ENCODE data around the gene PPP6R3. TPM values are rescaled to one million over a fixed set of nuclear protein-coding genes. Genes with fewer than 3 reads are reported as not detected.
"Not testable (repeated sequence)": the region's sequence is repeated elsewhere in the genome, so short reads cannot be mapped to it uniquely, and the experiment has no call there.

The PPP6R3 gene
- total RNA-seq, 1 experiment from 2014 or later: 122 TPM

DNA sequence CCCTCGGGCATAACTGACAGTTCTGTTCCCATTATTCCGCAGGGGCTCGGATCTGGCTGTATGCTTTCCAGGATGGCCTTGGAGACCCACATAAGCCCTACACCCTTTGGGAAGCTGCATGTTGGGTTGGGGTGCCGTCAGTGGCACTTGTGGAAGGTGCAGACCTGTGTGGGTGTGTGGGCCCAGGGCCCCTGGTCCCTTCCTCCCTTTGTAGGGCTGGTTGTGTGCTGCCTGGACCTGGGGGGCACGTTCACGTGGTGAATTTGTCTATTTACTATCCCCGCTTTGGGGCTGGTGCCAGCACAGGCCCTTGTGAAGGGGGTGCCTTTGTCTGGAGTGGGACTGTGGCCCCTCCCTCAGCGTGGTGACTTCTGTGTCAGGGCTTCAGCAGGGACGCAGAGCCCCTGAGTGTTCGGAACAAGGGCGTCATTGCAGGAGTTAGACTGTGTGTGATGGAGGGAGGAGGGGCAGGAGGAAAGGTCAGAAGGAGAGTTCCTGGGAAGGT lies 15.0 kb upstream of the PPP6R3 start:
- Mint-ChIP-seq H3K27ac (ENCODE audit: unreplicated experiment) (no peak overlapping the region), H3K27me3 (ENCODE audit: unreplicated experiment) (no peaks in the 10 kb centered on the region), H3K36me3 (ENCODE audit: insufficient read depth, unreplicated experiment) (peaks cover 21% of the 10 kb centered on the region), H3K4me1 (ENCODE audit: low read depth, unreplicated experiment) (no peaks in the 10 kb centered on the region), H3K4me3 (ENCODE audit: low read depth, unreplicated experiment) (no peak overlapping the region), H3K9me3 (ENCODE audit: low read depth, unreplicated experiment) (no peaks in the 10 kb centered on the region)
- intact Hi-C loops (cut with micrococcal nuclease; ENCODE audit: unreplicated experiment): no loop called here
- TF ChIP-seq, protein P1, sequence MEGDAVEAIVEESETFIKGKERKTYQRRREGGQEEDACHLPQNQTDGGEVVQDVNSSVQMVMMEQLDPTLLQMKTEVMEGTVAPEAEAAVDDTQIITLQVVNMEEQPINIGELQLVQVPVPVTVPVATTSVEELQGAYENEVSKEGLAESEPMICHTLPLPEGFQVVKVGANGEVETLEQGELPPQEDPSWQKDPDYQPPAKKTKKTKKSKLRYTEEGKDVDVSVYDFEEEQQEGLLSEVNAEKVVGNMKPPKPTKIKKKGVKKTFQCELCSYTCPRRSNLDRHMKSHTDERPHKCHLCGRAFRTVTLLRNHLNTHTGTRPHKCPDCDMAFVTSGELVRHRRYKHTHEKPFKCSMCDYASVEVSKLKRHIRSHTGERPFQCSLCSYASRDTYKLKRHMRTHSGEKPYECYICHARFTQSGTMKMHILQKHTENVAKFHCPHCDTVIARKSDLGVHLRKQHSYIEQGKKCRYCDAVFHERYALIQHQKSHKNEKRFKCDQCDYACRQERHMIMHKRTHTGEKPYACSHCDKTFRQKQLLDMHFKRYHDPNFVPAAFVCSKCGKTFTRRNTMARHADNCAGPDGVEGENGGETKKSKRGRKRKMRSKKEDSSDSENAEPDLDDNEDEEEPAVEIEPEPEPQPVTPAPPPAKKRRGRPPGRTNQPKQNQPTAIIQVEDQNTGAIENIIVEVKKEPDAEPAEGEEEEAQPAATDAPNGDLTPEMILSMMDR (IDR thresholded peaks at IDR 0.05; ENCODE audit: unreplicated experiment): no peak
- no peak for DNase-seq
- CTCF ChIA-PET: no interaction called here
- BruUV-seq (replicated peaks): no TSS peak

DNA sequence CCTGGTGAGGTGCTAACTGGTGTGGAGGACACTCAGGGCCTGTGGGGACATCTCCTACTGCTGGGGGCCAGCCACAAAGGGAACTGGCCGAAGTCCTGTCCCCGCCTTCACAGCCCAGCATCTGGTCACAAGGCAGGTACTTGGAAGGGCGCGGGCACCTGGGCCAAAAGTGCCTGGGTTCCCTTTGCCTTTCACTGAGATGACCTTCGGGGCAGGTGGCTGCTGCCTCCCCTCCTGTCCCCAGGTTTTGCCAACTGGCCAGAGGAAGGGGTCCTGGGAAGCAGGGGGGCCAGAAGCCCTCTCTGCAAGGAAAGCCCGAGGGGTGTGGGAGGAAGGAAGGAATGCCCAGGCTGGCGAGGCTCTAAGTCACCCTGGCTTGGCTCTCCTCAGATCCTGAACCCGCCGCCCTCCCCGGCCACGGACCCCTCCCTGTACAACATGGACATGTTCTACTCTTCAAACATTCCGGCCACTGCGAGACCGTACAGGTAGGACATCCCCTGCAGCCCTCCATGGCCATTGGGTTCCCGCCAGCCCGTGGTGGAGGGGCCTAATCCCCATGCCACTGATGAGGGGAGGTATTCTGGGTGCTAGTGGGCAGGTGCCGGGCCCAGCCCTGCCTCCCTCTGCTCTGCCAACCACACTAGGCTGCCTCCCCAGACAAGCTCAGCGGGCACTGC lies 14.4 kb upstream of the PPP6R3 start:
- intact Hi-C loops (cut with micrococcal nuclease; ENCODE audit: unreplicated experiment): no loop called here
- no TSS peak for BruUV-seq (replicated peaks)
- no peaks in the 10 kb centered on the region for H3K9me3 Mint-ChIP-seq (ENCODE audit: low read depth, unreplicated experiment)
- CTCF ChIA-PET: no interaction called here
- H3K4me1 Mint-ChIP-seq (ENCODE audit: low read depth, unreplicated experiment): no peaks in the 10 kb centered on the region
- H3K4me3 Mint-ChIP-seq (ENCODE audit: low read depth, unreplicated experiment): no peak overlapping the region
- no peak for DNase-seq
- TF ChIP-seq, protein P1 (IDR thresholded peaks at IDR 0.05; ENCODE audit: unreplicated experiment): no peak
- H3K27me3 Mint-ChIP-seq (ENCODE audit: unreplicated experiment): no peaks in the 10 kb centered on the region
- no peak overlapping the region for H3K27ac Mint-ChIP-seq (ENCODE audit: unreplicated experiment)
- H3K36me3 Mint-ChIP-seq (ENCODE audit: insufficient read depth, unreplicated experiment): peaks cover 16% of the 10 kb centered on the region

DNA sequence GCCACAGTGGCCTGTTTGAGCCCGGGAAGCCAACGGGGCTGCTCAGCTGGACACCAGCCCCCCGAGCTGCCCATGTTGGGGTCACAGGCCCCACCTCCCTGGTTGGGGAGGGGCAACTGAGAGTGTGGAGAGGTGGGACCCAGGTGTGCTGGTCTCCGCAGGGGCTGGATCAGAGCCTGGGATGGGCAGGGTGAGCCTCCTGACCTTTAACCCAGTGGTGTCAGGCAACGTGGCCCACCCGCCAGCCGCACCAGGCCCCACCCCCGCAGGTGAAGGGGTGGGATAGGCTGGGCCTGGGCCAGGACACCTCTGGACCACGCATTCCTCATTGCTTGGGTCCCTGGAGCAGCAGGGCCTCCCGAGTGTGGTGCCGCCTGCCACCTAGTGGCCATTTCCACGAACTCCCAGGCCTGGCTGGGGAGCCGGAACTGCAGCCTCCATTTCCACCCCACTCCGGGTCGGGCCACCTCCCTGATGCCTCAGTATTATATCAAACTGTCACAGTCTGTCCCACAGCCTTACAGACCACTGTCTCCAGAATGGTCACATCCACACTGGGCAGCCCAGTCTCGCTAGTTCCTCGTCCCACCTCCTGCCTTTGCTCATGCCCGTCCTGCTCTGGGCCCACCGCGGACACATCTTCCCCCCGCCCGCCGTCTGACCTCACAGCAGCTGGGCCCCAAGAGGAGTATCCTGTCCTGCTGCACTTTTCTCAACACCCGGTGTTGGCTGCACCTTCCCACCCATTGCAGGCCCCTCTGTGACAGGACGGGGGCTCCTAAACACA lies 13.3 kb upstream of the PPP6R3 start:
- no peak overlapping the region for H3K27ac Mint-ChIP-seq (ENCODE audit: unreplicated experiment)
- BruUV-seq (replicated peaks): no TSS peak

DNA sequence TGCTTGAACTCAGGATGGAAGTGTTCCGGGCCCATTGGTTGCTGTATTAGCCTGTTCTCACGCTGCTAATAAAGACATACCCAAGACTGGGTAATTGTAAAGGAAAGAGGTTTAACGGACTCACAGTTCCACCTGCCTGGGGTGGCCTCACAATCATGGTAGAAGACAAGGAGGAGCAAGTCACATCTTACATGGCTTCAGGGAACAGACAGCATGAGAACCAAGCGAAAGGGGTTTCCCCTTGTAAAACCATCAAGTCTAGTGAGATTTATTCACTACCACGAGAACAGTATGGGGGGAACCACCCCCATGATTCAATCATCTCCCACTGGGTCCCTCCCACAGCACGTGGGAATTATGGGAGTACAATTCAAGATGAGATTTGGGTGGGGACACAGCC lies 12.6 kb upstream of the PPP6R3 start:
- H3K4me1 Mint-ChIP-seq (ENCODE audit: low read depth, unreplicated experiment); H3K27me3 Mint-ChIP-seq (ENCODE audit: unreplicated experiment); intact Hi-C loops (cut with micrococcal nuclease; ENCODE audit: unreplicated experiment); DNase-seq; H3K27ac Mint-ChIP-seq (ENCODE audit: unreplicated experiment); H3K4me3 Mint-ChIP-seq (ENCODE audit: low read depth, unreplicated experiment); BruUV-seq (replicated peaks); H3K9me3 Mint-ChIP-seq (ENCODE audit: low read depth, unreplicated experiment): not testable (repeated sequence)
- CTCF ChIA-PET: interaction anchor here (1.0 kb wide), 1 partner anchor 12 kb away, joined by 3 read pairs; the partner anchor contains the start of gene PPP6R3
- peaks cover 17% of the 10 kb centered on the region for H3K36me3 Mint-ChIP-seq (ENCODE audit: insufficient read depth, unreplicated experiment)

More for the DNA sequence above, 13.3 kb upstream of the PPP6R3 start:
- CTCF ChIA-PET: no interaction called here
- peak; percentile 86 for DNase-seq
- intact Hi-C loops (cut with micrococcal nuclease; ENCODE audit: unreplicated experiment): no loop called here
- H3K4me3 Mint-ChIP-seq (ENCODE audit: low read depth, unreplicated experiment): no peak overlapping the region
- H3K27me3 Mint-ChIP-seq (ENCODE audit: unreplicated experiment): no peaks in the 10 kb centered on the region
- TF ChIP-seq, protein P1 (IDR thresholded peaks at IDR 0.05; ENCODE audit: unreplicated experiment): peak; percentile 87
- H3K4me1 Mint-ChIP-seq (ENCODE audit: low read depth, unreplicated experiment): no peaks in the 10 kb centered on the region
- no peaks in the 10 kb centered on the region for H3K9me3 Mint-ChIP-seq (ENCODE audit: low read depth, unreplicated experiment)
- H3K36me3 Mint-ChIP-seq (ENCODE audit: insufficient read depth, unreplicated experiment): peaks cover 17% of the 10 kb centered on the region
